HG03558 (cell line): ENCODE results near the gene RSBN1L.

Experiments
- ATAC-seq: cut with Tn5 transposase; IDR thresholded peaks from one replicate; pipeline ENCODE4 v1.9.1; 2021; ENCODE audit warnings: moderate number of reproducible peaks; ENCODE audit not compliant: unreplicated experiment; ENCODE audit errors: extremely low read depth

RSBN1L gene

DNA sequence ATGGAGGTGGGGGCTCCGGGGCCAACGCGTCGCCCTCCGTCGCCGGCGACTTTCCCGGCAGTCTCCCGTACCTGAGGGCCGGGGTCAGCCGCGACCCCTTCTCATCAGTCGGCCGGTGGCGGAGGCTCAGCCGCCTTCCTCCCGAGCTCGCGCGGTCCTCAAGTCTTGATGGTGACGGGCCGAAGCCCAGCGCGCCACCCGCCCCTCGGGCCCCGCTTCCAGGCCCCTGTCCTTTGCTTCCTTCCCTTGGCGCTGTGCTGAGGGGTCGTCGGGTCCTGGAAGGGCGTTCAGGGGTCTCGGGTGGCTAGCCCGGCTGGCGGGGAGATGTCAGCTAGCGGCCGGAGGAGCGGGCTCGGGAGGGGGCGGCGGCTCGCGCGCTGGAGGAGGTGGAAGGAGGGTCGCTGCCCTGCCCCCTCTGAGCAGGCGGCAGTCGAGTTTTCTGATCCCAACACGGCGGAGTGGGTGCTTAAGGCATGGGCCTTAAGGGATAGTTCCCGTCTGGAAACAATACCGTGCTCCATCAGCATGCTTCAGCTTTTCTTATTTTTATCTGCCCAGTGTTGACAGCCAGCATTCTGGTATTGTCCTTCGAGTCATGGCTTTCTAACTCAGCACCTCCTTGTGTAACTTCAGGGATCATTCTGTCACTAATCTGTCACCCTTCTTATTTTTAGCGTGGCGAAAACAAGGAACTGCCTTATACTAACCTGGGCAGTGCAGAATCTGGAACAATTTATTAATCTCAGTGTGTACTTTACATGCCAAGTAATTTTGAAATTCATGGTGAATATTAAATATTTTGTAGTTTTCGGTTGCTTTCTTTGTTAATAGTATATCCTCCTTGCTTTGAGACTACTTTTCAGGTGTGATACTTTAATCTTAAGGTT is 103.1 kb downstream of the RSBN1L start:
- ATAC-seq: no peak

GRCh38 chr7:77800158-77800557 is 103.9 kb downstream of the RSBN1L start:
- ATAC-seq: no peak

- no peak for ATAC-seq
Observed at GRCh38 chr7:77800730-77801129, 104.5 kb downstream of the RSBN1L start.

DNA sequence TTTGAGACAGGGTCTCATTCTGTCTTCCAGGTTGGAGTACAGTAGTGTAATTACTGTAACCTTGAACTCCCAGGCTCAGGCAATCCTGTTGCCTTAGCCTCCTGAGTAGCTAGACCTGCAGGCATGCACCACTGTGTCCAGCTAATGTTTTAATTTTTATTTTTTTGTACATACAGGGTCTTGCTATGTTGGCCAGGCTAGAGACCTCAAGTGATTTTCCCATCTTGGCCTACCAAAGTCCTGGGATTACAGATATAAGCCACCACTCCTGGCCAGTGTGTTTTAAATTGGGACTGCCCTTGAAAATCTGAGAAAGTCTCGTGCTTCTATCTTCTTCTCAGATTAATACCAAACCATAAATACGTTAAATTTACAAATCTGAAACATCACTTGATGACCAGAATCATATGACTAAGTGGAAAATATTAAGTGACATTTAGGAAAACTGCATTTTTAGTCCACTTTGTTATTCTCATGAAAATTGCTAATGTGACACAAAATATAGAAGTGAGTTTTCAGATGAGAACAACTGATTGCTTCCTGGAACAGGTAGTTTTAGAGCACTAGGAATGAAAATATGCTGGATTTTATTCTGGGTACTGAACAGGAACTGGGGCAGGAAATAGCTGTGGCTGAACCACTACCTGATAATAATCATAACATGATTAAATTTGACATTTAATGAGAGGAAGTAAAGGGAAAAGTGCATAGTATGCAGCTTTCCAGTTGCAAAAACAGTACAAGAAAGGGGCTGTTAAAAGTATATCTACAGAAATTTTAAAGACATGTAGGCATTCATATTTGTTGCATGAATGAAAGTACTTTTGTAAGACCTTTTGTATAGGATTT is 106.5 kb downstream of the RSBN1L start:
- ATAC-seq: no peak

DNA sequence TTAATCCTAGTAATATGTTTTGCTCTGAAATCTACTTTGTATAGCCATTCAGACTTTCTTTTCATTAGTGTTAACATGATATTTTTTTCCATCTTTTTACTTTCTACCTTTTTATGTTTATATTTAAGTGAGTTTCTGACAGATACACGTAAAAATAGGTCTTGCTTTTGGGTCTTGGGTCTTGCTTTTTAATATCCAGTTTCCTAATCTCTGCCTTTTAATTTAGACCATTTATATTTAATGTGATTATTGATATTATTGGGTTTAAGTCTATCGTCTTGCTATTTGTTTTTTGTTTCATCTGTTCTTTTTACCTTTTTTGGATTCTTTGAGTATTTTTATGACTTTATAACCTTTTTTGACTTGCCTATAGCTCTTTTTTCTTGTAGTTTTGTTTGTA is 110.2 kb downstream of the RSBN1L start:
- no peak for ATAC-seq

DNA sequence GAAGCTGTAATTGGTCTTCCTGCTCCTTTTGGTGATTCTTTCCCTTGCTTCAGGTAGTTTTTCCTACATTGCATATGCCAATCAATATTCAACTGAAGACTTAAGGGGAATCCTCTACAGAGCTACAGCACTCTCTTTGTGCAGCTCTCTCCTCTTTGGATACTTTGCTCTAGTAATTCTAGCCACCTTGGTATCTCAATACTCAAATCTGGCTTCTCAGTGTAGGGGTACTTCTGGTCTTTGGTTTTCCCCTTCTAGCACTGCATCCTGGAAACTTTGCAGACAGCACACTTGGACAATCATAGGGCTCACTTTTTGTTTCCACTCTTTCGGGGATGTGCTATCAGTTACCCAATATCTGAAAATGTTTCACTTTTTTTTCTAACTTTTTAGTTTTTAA is 112.3 kb downstream of the RSBN1L start:
- ATAC-seq: no peak

GRCh38 chr7:77811516-77812289 is 115.4 kb downstream of the RSBN1L start:
- no peak for ATAC-seq

DNA sequence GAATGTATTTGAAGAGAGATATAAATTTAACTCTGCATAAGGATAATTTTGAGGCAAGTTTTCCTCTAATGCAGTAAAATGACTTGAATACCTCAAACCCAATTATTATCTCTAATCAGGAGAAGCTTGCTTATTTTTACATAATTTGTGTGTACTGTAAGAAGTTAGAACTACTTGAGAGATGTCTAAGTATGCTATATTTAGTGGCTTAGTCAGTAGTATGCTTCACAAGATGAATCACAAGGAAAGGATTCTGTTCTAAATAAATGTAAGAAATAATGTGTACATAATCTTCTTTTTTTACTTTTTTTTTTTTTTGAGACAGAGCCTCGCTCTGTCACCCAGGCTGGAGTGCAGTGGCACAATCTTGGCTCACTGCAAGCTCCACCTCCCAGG is 116.0 kb downstream of the RSBN1L start:
- ATAC-seq: no peak

- ATAC-seq: no peak
Observed at GRCh38 chr7:77813180-77813579, 116.9 kb downstream of the RSBN1L start.

DNA sequence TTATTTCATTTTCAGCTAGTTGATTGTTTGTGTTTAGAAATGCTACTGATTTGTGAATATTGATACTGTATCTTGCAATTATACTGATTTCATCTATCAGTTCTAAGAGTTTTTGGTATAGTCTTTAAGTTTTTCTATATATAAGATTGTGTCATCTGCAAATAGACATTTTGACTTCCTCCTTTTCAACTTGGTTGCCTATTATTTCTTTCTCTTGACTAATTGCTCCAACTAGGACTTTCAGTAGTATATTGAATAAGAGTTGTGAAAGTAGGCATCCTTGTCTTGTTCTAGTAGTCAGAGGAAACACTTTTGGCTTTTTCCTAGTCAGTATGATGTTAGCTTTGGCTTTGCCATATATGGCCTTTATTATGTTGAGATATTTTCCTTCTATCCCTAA is 122.8 kb downstream of the RSBN1L start:
- no peak for ATAC-seq

DNA sequence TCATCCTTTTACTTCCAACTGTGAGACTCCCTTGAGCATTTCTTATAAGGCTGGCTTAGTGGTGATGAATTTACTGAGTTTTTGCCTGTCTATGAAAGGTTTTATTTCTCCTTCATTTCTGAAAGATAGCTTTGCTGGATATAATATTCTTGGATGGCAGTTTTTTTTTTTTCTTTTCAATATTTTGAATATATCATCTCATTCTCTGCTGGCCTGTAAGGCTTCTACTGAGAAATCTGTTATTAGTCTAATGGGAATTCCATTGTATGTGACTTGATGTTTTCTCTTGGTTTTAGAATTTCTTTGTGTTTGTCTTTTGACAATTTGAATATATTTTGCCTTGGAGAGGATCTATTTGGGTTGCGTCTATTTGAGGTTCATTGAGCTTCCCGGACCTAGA is 124.7 kb downstream of the RSBN1L start:
- no peak for ATAC-seq

DNA sequence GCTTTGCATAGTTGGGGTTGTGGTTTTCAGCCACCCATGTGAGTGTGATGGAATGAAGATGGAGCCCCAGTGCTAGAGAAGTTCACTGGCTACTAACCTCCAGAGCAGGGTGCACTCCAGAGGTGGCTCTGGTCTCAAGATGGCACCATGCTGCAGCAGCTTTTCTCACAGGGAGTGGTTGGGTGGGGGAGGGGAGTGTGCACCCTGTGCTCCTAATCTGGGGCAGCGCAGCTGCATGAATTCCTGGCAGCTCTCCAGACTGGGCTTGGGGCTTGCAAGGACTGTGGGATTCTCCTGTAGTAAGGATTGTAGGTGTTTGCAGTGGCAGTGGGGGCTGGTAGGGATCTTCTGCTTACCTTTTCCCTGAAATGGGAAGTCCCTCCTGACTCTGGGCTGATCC is 126.0 kb downstream of the RSBN1L start:
- ATAC-seq: no peak

DNA sequence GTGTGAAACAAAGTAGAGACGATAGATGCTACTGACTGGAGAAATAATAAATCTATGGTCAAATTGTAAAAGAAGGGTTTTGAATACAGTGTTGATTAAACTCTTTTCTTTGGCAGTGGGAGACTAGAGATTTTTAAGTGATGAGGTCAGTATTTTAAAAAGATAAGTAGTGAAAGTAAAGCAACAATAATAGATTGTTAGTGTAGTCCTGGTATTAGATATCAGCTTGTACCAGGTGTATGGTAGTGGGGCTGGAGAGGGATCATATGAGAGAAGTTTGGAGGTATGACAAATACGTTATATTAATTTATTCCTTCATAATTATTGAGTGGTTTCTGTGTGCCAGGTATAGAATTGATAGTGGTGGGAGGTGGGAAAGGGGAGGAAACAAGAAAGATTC is 127.5 kb downstream of the RSBN1L start:
- no peak for ATAC-seq

GRCh38 chr7:77824636-77825035 is 128.4 kb downstream of the RSBN1L start:
- no peak for ATAC-seq

DNA sequence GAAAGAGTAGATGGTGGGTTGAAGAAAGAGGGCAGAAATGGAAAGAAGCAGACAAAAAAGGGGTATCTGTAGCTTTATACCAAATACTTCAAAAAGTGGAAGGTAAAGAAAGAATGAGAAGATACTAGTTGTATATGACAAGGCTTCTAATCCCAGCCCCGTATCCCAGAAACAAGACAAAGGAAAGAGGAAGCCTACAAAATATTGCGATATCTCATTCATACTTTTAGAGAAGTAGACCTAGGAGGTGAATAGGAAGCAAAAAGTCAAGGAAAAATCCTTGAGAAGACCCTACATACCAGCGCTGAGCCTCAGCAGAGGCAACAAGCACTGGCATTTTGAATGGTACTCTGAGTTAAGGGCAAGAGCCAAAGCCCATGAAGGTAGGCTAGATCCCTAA is 128.9 kb downstream of the RSBN1L start:
- ATAC-seq: no peak

DNA sequence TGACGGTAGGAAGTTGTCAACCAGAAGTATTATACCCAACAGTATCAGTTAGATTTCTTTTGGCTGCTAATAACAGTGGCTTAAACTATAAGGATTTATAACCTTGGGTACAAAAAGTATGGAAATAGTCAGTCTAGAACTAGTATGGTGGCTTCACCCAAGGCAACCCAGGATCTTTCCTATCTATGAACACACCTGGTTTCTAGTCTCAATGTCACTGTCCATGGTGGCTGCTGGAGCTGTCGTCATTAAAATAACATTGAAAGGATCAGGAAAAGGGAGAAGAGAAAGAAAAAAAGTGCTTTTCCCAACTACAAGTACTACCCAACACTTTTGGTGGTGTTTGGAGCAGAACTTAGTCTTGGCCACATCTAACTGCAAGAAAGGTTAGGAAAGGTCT is 130.0 kb downstream of the RSBN1L start:
- ATAC-seq: no peak

GRCh38 chr7:77827999-77828398 is 131.7 kb downstream of the RSBN1L start:
- no peak for ATAC-seq

DNA sequence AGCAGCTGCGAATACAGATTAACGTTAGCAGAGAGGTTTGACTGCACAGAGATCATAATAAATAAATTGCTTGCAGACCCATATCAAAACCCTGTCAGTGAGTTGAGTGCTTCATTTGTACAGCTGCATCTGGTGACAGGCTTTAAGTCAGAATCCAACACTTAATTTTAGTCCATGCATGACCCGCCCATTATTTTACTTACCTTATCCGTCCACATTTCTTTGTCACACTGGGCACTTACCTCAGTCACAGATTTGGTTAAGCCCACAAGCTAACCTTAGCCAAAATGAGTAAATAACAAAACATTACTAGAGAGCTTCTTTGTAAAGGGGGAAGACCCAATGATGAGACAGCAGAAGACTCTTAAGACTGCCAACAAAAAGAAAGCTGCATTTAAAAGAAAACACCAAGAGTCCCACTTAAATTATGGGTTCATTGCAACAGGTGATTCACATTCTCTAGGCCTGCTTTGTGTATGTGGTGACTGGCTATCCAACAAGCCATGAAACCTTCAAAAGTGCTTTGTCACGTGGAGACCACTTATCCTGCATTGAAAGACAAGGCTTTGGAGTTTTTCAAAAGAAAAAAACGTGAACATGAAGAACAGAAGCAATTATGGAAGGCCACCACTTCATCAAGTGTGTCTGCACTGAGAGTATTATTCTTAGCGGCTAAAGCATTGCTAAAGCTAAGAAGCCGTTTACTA is 134.5 kb downstream of the RSBN1L start:
- ATAC-seq: no peak

- no peak for ATAC-seq
Observed at GRCh38 chr7:77831481-77831880, 135.2 kb downstream of the RSBN1L start.

DNA sequence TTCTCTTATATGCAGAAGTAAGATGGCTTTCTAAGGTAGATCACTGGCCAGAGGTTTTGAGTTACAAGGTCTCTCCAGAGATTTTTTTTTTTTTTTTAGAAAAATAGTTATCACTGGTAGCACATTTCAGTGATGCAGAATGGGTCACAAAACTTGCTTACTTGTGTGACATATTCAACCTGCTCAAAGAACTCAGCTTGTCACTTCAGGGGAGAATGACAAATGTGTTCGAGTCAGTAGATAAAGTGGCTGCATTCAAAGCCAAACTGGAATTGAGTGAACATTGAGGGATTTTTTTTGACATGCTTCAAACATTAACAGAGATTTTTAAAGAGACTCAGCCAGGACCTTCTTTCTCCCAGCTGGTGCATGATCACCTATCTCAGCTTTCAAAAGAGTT is 135.7 kb downstream of the RSBN1L start:
- no peak for ATAC-seq
